GM15510 (cell line): ENCODE measurements around the gene ANKRD26.

ENCODE experiments used
- POLR2A ChIP-seq: IDR thresholded peaks from 3 replicates; pipeline ENCODE4 v1.6.1; 2011; ENCODE audit warnings: borderline replicate concordance; ENCODE audit not compliant: insufficient read length; ENCODE audit errors: extremely low read depth

ANKRD26 gene

DNA sequence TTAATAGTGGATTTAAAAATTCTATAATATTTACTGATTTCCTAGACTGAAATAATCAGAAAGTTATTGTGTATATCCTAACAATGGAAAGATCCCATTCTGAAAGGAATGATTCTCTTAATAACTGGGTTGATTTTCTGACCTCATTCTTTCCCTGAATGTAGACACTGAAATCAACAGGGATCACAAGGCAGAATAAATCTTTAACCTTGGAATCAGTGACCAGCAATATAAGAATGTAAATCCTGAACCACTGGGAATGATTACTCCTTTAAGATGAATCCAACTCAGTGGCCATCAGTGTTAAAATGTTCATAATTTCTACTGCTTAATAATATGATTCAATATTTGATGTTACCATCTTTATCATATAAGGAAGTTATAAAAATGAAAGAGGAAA, 47.6 kb downstream of the ANKRD26 start:
- TF ChIP-seq POLR2A: no peak

DNA sequence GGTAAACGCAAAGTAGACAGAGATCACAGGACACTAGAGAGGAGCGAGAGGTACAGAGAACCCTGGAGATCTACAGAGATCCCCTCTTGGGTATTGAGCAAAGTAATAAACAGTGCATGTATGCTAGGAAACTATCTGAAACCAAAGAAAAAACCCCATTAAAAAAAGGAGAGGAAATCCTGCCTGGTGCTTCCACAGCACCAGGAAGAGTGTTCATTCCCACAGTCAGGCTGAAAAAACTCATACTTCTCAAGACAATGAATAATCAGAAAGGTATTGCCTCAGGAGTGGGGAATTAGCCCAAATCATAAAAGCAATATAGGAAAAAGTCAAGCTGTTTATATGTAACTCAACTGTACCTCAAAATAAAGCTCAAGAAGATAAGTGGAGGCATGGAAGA, 59.1 kb downstream of the ANKRD26 start:
- no peak for TF ChIP-seq POLR2A

DNA sequence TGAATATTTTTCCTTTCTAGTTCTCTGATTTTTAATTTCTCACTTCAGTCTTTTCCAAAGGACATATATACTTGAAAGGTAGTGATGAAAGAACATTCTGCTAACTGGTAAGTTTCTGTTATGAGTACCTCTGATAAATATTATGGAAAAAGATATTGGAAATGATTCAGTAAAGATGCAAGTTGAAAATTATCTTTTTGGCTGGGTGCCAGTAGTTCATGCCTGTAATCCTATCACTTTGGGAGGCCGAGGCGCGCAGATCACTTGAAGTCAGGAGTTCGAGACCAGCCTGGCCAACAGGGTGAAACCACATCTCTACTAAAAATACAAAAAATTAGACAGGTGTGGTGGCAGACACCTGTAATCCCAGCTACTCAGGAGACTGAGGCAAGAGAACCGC, 62.1 kb downstream of the ANKRD26 start:
- no peak for TF ChIP-seq POLR2A

- TF ChIP-seq POLR2A: no peak
Observed at GRCh38 chr10:27035163-27035562, 65.1 kb downstream of the ANKRD26 start.

- TF ChIP-seq POLR2A: no peak
Observed at GRCh38 chr10:27030060-27030459, 70.2 kb downstream of the ANKRD26 start.

DNA sequence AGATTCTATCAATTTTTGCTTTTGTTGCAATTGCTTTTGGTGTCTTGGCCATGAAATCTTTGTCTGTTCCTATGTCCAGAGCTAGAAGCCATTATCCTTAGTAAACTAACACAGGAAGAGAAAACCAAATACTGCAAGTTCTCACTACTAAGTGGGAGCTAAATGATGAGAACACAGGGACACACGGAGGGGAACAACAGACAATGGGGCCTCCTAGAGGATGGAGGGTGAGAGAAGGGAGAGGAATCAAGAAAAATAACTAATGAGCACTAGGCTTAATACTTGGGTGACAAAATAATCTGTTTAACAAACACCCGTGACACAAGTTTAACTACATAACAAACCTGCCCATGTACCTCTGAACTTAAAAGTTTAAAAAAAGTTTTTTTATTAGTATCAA, 78.2 kb downstream of the ANKRD26 start:
- no peak for TF ChIP-seq POLR2A

DNA sequence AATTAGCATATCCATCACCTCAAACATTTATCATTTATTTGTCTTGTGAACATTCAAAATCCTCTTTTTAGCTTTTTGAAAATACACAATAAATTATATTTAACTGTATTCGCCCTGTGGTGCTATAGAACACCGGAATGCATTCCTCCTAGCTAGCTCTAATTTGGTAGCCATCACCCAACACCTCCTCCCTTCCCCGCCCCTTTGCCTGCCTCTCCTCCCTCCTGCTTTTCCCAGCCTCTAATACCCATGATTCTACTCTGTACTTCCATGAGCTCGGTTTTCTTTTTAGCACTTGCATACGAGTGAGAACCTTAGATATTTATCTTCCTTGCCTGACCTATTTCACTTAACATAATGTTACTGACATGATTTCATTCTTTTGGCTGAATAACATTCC, 80.1 kb downstream of the ANKRD26 start:
- TF ChIP-seq POLR2A: no peak

DNA sequence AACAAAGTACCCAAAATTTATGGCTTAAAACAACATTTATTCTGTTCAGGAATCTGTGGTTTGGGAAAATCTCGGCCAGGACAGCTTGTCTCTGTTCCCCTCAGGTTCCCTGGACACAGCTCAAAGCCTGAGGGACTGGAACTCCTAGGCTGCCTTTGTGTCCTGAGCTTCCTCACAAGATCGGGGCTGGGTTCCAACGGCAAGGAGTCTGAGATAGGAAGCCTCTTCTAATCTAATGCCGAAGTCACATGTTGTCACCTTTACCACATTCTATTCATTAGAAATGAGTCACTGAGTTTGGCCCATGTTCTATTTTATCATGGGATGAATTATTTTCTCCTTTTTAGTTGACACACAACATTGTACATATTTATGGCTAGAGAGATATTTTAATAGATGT, 80.5 kb downstream of the ANKRD26 start:
- no peak for TF ChIP-seq POLR2A

GRCh38 chr10:26997610-26998009, 102.7 kb downstream of the ANKRD26 start:
- TF ChIP-seq POLR2A: no peak

- no peak for TF ChIP-seq POLR2A
Observed at GRCh38 chr10:26994743-26995142, 105.6 kb downstream of the ANKRD26 start.

DNA sequence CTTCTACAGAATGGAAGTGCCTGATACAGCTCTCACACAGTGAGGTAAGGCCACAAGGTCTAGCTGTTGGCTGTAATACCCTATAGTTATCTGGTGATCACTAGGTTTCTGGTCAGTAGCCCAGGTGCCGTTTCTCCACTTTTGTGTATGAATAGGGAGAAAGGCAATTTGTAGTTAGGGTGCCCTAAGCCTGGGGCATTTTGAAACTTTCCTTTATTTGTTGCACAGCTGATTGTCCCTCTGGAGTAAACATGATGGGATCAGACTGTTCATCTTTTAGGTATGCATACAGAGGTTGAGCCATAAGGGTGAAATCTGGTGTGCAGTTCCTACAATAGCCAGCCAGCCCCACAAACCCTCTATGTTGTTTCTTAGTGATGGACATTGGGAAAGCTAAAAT, 112.4 kb downstream of the ANKRD26 start:
- TF ChIP-seq POLR2A: no peak

DNA sequence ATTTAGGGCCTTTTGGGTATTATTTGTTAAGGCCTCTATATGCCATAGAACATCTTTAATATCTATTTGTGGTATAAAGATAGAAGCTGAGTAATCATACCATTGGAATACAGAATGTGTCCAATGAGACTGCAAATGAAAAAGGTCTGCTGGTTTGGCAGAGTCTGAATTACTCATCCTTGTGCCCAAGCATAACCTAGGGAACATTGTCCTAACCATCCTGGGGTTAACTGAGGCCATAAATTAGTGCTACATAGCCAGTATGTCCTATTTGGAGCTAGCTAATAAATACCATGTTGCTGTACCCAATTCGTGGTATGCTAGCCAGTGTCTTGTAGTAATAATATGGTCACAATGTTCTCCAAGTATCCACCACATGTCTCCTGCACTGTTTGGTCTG, 117.1 kb downstream of the ANKRD26 start:
- no peak for TF ChIP-seq POLR2A

GRCh38 chr10:26982058-26982457, 118.2 kb downstream of the ANKRD26 start:
- TF ChIP-seq POLR2A: no peak

DNA sequence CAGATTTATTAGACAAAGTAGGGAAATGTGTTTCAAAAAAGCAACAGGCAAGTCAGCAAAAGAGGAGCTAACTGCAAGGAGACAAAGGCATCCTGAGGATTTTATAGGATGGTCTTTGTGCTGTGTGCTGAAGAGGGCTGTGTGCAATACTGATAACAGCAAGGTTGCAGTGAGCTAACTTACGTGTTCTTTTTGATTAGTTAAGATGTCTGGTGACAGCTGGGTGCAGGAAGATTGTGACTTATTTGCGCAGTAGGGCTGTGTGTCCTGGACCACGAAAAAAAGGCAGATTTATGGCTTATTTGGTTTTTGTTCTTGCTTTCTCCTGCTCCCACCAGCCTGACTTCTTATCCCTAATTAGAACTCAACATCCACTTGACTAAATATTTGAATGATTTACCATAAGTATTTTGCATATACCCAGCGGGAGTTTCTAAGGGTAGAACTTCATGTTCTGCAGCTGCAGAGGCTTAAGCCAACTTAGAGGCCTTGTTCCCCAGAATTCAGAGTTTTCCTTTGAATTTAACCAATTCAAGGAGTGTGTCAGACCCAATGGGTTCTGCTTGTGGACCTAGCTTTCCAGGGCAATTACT, 119.0 kb downstream of the ANKRD26 start:
- no peak for TF ChIP-seq POLR2A

GRCh38 chr10:26978519-26978918, 121.8 kb downstream of the ANKRD26 start:
- no peak for TF ChIP-seq POLR2A

DNA sequence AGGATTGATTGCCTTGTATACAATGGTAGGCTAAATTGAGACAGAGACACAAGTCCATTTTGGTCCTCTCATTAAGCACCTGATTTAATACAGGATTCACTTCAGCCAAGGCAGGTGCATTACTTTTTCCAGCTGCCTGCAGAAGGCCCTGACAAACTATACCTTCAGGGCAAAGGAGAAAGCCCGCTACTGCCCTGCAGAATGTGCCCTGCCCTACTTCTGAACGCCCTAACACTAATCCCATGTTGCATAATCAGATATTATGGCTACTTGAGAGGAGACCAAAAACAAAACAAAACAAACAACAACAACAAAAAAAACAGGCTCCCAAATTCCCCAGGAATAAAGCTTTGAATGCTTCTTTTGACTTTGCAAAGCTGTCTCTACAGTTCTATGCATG, 122.7 kb downstream of the ANKRD26 start:
- no peak for TF ChIP-seq POLR2A

DNA sequence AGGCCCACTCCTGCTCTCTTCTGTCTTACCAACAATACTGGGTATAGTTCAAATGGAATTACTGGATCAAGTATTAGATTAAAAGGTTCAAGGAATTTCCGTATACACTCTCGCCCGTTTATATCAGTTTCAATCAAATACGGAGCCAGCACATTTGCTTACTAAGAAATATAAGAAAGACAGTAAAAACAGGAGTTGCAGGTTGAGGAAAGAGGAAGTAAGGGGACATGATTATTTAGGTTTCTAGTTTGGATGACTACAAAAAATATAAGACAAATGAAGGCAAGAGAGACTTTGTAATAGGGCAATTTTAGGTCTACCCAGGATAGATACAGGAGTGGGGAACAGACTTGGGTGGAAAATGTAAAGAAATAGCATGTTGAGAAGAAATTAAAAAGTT, 129.6 kb downstream of the ANKRD26 start:
- no peak for TF ChIP-seq POLR2A
